Activated B cell treated with CpG ODN at 0.5 μM for 24 hours (primary cell): ENCODE measurements around the gene AKR1D1. TPM values are rescaled to one million over a fixed set of nuclear protein-coding genes. Genes with fewer than 3 reads are reported as not detected.

Source experiments
- ATAC-seq: fragments of 200-7000 bp; cut with Tn5 transposase; one replicate; pipeline ENCODE4 v1.10.0; 2021; ENCODE audit warnings: low read depth, mild to moderate bottlenecking, moderate library complexity
- CTCF ChIA-PET: fragments of 350-600 bp; sonication (Branson Sonifier 250); formaldehyde crosslinking; loops from one replicate; lab custom pipeline; 2021; ENCODE audit warnings: antibody characterized with exemption; lab: Charles Lee
- POLR2A ChIA-PET: fragments of 350-600 bp; sonication (Branson Sonifier 250); formaldehyde crosslinking; loops from one replicate; lab custom pipeline; 2021; ENCODE audit warnings: antibody characterized with exemption; lab: Charles Lee
- DNase-seq: peaks from one replicate; pipeline ENCODE4 v3.0.0; 2022
- H3K27ac Mint-ChIP-seq: one replicate; pipeline ENCODE4 v1.8.0; 2020; ENCODE audit warnings: mixed read lengths
- H3K27me3 Mint-ChIP-seq: one replicate; pipeline ENCODE4 v1.8.0; 2021; ENCODE audit warnings: mixed read lengths
- H3K36me3 Mint-ChIP-seq: one replicate; pipeline ENCODE4 v1.8.0; 2021; ENCODE audit warnings: low read depth, mixed read lengths
- H3K4me1 Mint-ChIP-seq: one replicate; pipeline ENCODE4 v1.8.0; 2021; ENCODE audit warnings: mixed read lengths
- H3K4me3 Mint-ChIP-seq: one replicate; pipeline ENCODE4 v1.8.0; 2020; ENCODE audit warnings: mild to moderate bottlenecking, mixed read lengths
- H3K9me3 Mint-ChIP-seq: one replicate; pipeline ENCODE4 v1.8.0; 2020; ENCODE audit warnings: mixed read lengths
- intact Hi-C: fragments of 100-400 bp; cut with micrococcal nuclease; formaldehyde crosslinking; loops from one replicate; pipeline ENCODE4 v1.15.1; 2024
- total RNA-seq: library from RNA; stranded (reverse); gene quantifications from 2 replicates; pipeline ENCODE4 v1.2.3, GENCODE V29; 2022
- TF ChIP-seq, protein P1 (sequence below): fragments of 200-600 bp; IDR thresholded peaks from one replicate; pipeline ENCODE4 v1.8.0; 2022; ENCODE audit warnings: antibody characterized with exemption, mild to moderate bottlenecking

The AKR1D1 gene
- total RNA-seq, 1 donor from 2014 or later = not detected

GRCh38 chr7:138126928-138127327 is 50.7 kb downstream of the AKR1D1 start:
- ATAC-seq (no peak), DNase-seq (no peak)
- Mint-ChIP-seq H3K36me3 (no peaks in the 10 kb centered on the region), H3K4me3 (no peak overlapping the region), H3K9me3 (peaks cover 4% of the 10 kb centered on the region), H3K4me1 (peaks cover 11% of the 10 kb centered on the region), H3K27me3 (no peaks in the 10 kb centered on the region), H3K27ac (no peak overlapping the region)
- ChIA-PET CTCF (no interaction called here), POLR2A (no interaction called here)
- TF ChIP-seq, protein P1, sequence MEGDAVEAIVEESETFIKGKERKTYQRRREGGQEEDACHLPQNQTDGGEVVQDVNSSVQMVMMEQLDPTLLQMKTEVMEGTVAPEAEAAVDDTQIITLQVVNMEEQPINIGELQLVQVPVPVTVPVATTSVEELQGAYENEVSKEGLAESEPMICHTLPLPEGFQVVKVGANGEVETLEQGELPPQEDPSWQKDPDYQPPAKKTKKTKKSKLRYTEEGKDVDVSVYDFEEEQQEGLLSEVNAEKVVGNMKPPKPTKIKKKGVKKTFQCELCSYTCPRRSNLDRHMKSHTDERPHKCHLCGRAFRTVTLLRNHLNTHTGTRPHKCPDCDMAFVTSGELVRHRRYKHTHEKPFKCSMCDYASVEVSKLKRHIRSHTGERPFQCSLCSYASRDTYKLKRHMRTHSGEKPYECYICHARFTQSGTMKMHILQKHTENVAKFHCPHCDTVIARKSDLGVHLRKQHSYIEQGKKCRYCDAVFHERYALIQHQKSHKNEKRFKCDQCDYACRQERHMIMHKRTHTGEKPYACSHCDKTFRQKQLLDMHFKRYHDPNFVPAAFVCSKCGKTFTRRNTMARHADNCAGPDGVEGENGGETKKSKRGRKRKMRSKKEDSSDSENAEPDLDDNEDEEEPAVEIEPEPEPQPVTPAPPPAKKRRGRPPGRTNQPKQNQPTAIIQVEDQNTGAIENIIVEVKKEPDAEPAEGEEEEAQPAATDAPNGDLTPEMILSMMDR = no peak
- intact Hi-C loops = no loop called here

DNA sequence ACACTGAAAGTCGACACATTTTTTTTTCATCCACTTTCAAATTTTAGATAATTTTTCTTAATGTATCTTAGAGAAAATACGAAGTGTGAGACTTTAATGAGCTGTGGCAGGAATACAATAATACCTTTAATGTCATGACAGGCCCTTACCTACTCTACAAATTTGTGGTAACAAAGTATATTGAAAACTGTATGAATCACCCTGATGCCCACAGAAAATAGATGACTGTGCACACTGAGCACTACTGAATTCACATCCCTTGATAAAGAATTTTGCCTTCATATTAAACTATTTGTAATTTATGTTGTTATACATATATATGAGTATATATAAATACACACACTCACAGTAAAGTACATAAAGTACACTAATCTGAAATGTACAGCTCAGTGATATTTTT is 51.7 kb downstream of the AKR1D1 start:
- no peaks in the 10 kb centered on the region for H3K36me3 Mint-ChIP-seq
- H3K9me3 Mint-ChIP-seq = peaks cover 4% of the 10 kb centered on the region
- intact Hi-C loops = no loop called here
- no peak for ATAC-seq
- no peak overlapping the region for H3K4me3 Mint-ChIP-seq
- H3K4me1 Mint-ChIP-seq = peaks cover 11% of the 10 kb centered on the region
- no peak overlapping the region for H3K27ac Mint-ChIP-seq
- no peaks in the 10 kb centered on the region for H3K27me3 Mint-ChIP-seq
- CTCF ChIA-PET = no interaction called here
- TF ChIP-seq, protein P1 = no peak
- no peak for DNase-seq
- POLR2A ChIA-PET = no interaction called here

DNA sequence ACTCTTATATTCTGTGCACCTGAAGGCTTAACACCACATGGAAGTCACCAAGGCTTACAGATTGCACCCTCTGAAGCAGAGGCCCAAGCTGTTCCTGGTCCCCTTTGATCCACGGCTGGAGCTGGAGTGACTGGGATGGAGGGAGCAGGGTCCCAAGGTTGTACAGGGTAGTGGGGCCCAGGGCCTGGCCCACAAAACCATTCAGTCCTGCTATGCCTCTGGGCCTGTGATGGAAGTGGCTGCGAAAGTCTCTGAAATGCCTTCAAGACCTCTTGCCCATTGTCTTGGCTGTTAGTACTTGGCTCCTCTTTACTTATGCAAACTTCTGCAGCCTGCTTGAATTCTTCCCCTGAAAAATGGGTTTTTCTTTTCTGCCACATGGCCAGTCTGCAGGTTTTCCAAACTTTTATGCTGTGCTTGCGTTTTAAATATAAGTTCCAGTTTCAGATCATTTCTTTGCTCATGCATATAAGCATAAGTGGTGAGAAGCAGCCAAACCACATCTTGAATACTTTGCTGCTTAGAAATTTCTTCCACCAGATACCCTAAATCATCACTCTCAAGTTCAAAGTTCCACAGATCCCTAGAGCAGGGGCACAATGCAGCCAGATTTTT is 53.4 kb downstream of the AKR1D1 start:
- no peak overlapping the region for H3K27ac Mint-ChIP-seq
- H3K27me3 Mint-ChIP-seq = no peaks in the 10 kb centered on the region
- ATAC-seq (no peak), DNase-seq (no peak)
- H3K9me3 Mint-ChIP-seq = peaks cover 4% of the 10 kb centered on the region
- peaks cover 11% of the 10 kb centered on the region for H3K4me1 Mint-ChIP-seq
- H3K4me3 Mint-ChIP-seq = no peak overlapping the region
- intact Hi-C loops = no loop called here
- no peaks in the 10 kb centered on the region for H3K36me3 Mint-ChIP-seq
- CTCF ChIA-PET = no interaction called here
- POLR2A ChIA-PET = no interaction called here
- TF ChIP-seq, protein P1 = no peak

- intact Hi-C loops = no loop called here
- no peak for DNase-seq
- H3K27me3 Mint-ChIP-seq = no peaks in the 10 kb centered on the region
- no peak overlapping the region for H3K27ac Mint-ChIP-seq
- H3K4me1 Mint-ChIP-seq = peaks cover 7% of the 10 kb centered on the region
- ChIA-PET POLR2A (no interaction called here), CTCF (no interaction called here)
- TF ChIP-seq, protein P1 = no peak
- ATAC-seq = no peak
- H3K4me3 Mint-ChIP-seq = no peak overlapping the region
- H3K36me3 Mint-ChIP-seq = no peaks in the 10 kb centered on the region
- H3K9me3 Mint-ChIP-seq = no peaks in the 10 kb centered on the region
Observed at GRCh38 chr7:138137423-138138171, 61.3 kb downstream of the AKR1D1 start.

DNA sequence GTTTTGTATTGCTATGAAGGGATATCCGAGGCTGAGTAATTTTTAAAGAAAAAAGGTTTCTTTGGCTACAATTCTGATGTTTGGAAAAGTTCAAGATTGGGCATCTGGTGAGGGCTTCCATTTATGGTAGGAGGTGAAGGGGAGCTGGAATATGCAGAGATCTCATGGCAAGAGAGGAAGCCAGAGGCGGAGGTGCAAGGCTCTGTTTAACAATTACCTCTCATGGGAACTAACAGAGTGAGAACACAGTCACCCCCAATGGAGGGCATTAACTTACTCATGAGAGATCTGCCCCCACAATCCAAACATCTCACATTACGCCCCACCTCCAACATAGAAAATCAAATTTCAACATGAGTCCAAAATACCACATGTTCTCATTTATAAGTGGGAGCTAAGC is 62.0 kb downstream of the AKR1D1 start:
- Mint-ChIP-seq H3K27me3 (no peaks in the 10 kb centered on the region), H3K27ac (no peak overlapping the region), H3K4me1 (peaks cover 7% of the 10 kb centered on the region), H3K36me3 (no peaks in the 10 kb centered on the region), H3K4me3 (no peak overlapping the region), H3K9me3 (no peaks in the 10 kb centered on the region)
- intact Hi-C loops = no loop called here
- ChIA-PET POLR2A (no interaction called here), CTCF (no interaction called here)
- no peak for DNase-seq
- no peak for ATAC-seq
- TF ChIP-seq, protein P1 = no peak
